ENCODE measurements around the gene ADIPOR2. TPM values are rescaled to one million over a fixed set of nuclear protein-coding genes. Genes with fewer than 3 reads are reported as not detected.
A peak's percentile ranks its signal among the peaks of the same experiment; 100 is the strongest.

The ADIPOR2 gene, protein sequence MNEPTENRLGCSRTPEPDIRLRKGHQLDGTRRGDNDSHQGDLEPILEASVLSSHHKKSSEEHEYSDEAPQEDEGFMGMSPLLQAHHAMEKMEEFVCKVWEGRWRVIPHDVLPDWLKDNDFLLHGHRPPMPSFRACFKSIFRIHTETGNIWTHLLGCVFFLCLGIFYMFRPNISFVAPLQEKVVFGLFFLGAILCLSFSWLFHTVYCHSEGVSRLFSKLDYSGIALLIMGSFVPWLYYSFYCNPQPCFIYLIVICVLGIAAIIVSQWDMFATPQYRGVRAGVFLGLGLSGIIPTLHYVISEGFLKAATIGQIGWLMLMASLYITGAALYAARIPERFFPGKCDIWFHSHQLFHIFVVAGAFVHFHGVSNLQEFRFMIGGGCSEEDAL
- total RNA-seq = 10 to 100 TPM; 31.1 to 34.8 TPM

DNA sequence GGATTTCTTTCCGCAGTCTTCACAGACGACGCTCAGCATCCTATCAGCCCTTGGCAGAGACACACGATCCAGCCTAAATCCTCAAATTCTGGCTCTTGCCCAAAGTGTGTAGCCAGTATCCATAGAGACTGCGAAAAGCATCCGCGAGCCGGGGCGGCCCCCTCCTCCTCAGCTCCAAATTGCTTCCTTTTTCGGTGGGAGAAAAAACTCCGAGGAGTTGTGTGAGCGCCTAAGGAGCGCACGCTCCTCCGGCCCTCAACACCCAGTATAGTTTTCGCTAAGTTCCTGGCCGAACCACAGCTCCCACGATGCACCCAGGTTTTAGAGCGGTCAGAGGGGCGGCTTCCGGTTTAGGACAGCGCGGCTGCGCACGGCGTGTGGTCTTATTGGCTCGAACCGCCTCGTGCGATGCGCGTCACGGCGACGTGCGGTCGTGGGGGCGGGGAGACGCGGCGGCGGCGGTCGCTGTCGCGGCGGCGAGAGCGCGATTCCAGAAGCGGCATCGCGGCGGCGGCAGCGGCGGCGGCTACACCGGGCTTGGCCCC is at the start of gene ADIPOR2:
Gene ADIPOR2, plus strand, starts transcription at position 493 of the 545 bp plus-strand sequence. CDS start 63,274 bp downstream, outside the sequence.
- peak within 1 kb of the TSS; percentile 97 for H3K27ac Mint-ChIP-seq
- CTCF ChIA-PET = interaction anchor here (1.0 to 3.2 kb wide), 2 partner anchors 101 to 249 kb away, joined by 3 to 18 read pairs; no protein-coding TSS in a partner anchor
- peak within 1 kb of the TSS; percentile 97 for H3K4me3 Mint-ChIP-seq
- peaks cover 48% of the 10 kb centered on the region for H3K4me1 Mint-ChIP-seq (ENCODE audit: low read depth)
- H3K36me3 Mint-ChIP-seq (ENCODE audit: low read depth) = peaks cover 1% of the 10 kb centered on the region
- peak; percentile 95 for DNase-seq
- H3K9me3 Mint-ChIP-seq = no peaks in the 10 kb centered on the region
- H3K27me3 Mint-ChIP-seq (ENCODE audit: low read depth) = no peaks in the 10 kb centered on the region
- intact Hi-C loops (cut with micrococcal nuclease) = loop anchor here (1.0 to 10.0 kb wide), 4 partner anchors 16 to 1104 kb away; partner anchors contain the start of genes DCP1B and FKBP4

DNA sequence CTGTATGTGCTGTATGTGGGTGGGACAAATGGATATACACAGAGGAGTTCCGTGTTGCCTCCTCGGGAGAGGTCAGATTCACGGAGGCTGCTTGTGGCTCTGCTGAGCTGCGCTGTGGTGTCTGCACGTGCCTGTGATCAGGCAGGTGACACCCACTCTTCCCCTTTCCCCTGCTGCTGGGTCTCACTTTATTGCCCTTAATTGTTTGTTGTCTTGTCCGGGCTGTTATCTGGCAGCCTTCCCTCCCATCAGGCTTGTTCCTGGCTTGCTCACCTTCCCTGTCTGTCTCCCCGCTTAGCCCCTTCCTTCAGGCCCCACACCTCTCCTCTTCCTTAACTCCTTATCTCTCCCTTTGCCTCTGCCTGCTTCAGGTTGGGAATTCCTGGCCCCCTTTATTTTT is 48.4 kb upstream of the ADIPOR2 start:
- H3K9me3 Mint-ChIP-seq = no peaks in the 10 kb centered on the region
- no peaks in the 10 kb centered on the region for H3K27me3 Mint-ChIP-seq (ENCODE audit: low read depth)
- peaks cover 2% of the 10 kb centered on the region for H3K4me1 Mint-ChIP-seq (ENCODE audit: low read depth)
- no peaks in the 10 kb centered on the region for H3K36me3 Mint-ChIP-seq (ENCODE audit: low read depth)
- CTCF ChIA-PET = no interaction called here
- no peak for DNase-seq
- intact Hi-C loops (cut with micrococcal nuclease) = no loop called here
- no peak overlapping the region for H3K27ac Mint-ChIP-seq
- no peak overlapping the region for H3K4me3 Mint-ChIP-seq

DNA sequence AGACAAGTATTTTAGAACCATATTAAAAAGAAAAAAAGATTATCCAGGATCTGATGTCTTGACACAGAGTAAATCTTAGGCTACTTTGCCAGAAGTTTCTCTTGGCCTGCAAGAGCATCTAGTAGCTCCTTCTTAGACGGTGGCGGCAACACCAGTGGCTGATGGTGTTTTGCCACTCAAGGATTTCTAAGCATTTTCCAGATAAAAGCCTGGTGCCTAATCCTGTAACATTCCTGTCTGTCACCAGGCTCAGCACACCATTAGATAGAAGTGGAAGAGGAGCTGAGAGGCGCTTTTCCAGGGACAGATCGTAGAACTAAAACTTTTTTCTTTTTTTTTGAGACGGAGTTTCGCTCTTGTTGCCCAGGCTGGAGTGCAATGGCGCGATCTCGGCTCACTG is 47.8 kb upstream of the ADIPOR2 start:
- Mint-ChIP-seq H3K27ac (no peak overlapping the region), H3K4me3 (no peak overlapping the region), H3K36me3 (ENCODE audit: low read depth) (no peaks in the 10 kb centered on the region), H3K9me3 (no peaks in the 10 kb centered on the region), H3K27me3 (ENCODE audit: low read depth) (no peaks in the 10 kb centered on the region), H3K4me1 (ENCODE audit: low read depth) (peaks cover 2% of the 10 kb centered on the region)
- DNase-seq = no peak
- CTCF ChIA-PET = no interaction called here
- intact Hi-C loops (cut with micrococcal nuclease) = no loop called here

DNA sequence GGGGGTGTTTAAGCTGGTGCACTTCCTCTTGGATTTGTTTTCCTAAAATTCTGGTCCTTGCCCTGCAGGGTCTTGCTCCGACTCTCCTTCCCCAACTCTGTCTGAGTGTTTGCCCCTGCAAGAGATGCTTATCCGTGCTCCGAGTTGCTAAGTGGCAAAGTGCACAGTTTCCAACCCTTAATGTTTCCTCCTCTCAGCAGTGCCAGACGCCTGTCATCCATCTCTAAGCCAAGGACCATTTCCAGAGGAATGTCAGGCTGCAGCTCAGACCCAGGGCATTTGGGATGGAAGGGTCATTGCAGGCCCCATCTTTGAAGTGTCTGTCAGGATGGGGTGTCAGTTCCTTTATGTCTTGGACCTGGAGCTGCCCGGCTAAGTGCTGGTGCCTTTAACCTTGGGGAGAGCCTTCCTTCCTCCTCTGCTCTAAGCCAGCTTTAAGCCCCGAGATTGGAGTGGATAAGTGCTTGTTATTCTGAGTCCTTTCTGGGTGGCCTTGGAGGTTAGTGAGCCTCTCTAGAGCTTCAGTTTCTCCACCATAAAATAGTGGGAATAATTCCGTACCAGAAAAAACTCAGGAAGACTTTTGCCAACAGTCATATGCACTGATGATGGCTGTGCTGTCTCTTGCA is 46.9 kb upstream of the ADIPOR2 start:
- Mint-ChIP-seq H3K36me3 (ENCODE audit: low read depth) (no peaks in the 10 kb centered on the region), H3K4me3 (no peak overlapping the region), H3K4me1 (ENCODE audit: low read depth) (peaks cover 2% of the 10 kb centered on the region), H3K27ac (no peak overlapping the region), H3K27me3 (ENCODE audit: low read depth) (no peaks in the 10 kb centered on the region), H3K9me3 (no peaks in the 10 kb centered on the region)
- intact Hi-C loops (cut with micrococcal nuclease) = no loop called here
- no peak for DNase-seq
- CTCF ChIA-PET = interaction anchor here (0.6 to 7.8 kb wide), 5 partner anchors 10 to 215 kb away, joined by 3 to 44 read pairs (median 4); no protein-coding TSS in a partner anchor

GRCh38 chr12:1644534-1645438 is 46.1 kb upstream of the ADIPOR2 start:
- Mint-ChIP-seq H3K27me3 (ENCODE audit: low read depth) (peaks cover 2% of the 10 kb centered on the region), H3K4me3 (no peak overlapping the region), H3K36me3 (ENCODE audit: low read depth) (no peaks in the 10 kb centered on the region), H3K9me3 (no peaks in the 10 kb centered on the region), H3K4me1 (ENCODE audit: low read depth) (peaks cover 2% of the 10 kb centered on the region), H3K27ac (no peak overlapping the region)
- CTCF ChIA-PET = interaction anchor here (0.8 to 7.8 kb wide), 3 partner anchors 10 to 147 kb away, joined by 3 to 44 read pairs (median 4); no protein-coding TSS in a partner anchor
- intact Hi-C loops (cut with micrococcal nuclease) = no loop called here
- DNase-seq = no peak

- Mint-ChIP-seq H3K4me1 (ENCODE audit: low read depth) (peaks cover 2% of the 10 kb centered on the region), H3K36me3 (ENCODE audit: low read depth) (no peaks in the 10 kb centered on the region), H3K27ac (no peak overlapping the region), H3K9me3 (no peaks in the 10 kb centered on the region), H3K27me3 (ENCODE audit: low read depth) (peaks cover 2% of the 10 kb centered on the region), H3K4me3 (no peak overlapping the region)
- CTCF ChIA-PET = interaction anchor here (1.4 to 7.8 kb wide), 2 partner anchors 11 to 145 kb away, joined by 6 to 44 read pairs; no protein-coding TSS in a partner anchor
- DNase-seq = no peak
- intact Hi-C loops (cut with micrococcal nuclease) = no loop called here
Observed at GRCh38 chr12:1645819-1646218, 45.1 kb upstream of the ADIPOR2 start.

DNA sequence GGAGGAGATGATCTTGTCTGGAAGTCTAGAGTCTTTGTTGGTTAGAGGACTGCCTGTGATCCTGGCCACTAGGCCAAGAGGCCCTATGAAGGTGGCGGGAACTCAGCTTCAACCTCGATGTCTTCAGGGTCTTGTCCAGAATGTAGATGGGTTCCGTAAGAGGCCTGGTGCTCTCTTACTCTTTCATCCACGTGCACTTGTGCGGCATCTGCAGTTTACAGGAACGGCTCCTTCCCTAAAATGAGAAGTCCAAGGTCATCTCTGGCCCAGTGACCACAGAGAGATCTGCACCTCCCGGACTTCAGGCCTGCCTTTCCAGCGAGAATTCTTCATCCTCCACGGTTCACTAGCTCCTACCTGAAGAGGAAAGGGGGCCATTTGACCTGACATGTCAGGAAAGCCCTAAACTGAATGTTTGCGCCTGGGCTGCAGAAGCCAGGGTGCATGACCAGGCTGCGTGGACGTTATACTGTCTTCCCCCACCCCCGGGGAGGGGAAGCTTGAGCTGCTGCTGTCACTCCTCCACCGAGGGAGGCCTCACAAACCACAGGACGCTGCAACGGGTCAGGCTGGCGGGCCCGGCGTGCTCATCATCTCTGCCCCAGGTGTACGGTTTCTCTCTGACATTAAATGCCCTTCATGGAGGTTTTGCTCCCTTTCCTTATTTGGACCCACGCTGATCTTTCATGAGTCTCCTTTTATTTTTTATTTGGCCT is 44.1 kb upstream of the ADIPOR2 start:
- no peak overlapping the region for H3K4me3 Mint-ChIP-seq
- intact Hi-C loops (cut with micrococcal nuclease) = no loop called here
- no peaks in the 10 kb centered on the region for H3K36me3 Mint-ChIP-seq (ENCODE audit: low read depth)
- CTCF ChIA-PET = interaction anchor here (1.4 to 11.4 kb wide), 4 partner anchors 12 to 293 kb away, joined by 6 to 255 read pairs (median 30); no protein-coding TSS in a partner anchor
- H3K27me3 Mint-ChIP-seq (ENCODE audit: low read depth) = peaks cover 2% of the 10 kb centered on the region
- no peak overlapping the region for H3K27ac Mint-ChIP-seq
- DNase-seq = no peak
- no peaks in the 10 kb centered on the region for H3K9me3 Mint-ChIP-seq
- peaks cover 2% of the 10 kb centered on the region for H3K4me1 Mint-ChIP-seq (ENCODE audit: low read depth)

GRCh38 chr12:1647285-1647669 is 43.6 kb upstream of the ADIPOR2 start:
- H3K27me3 Mint-ChIP-seq (ENCODE audit: low read depth) = peaks cover 2% of the 10 kb centered on the region
- H3K4me1 Mint-ChIP-seq (ENCODE audit: low read depth) = peaks cover 2% of the 10 kb centered on the region
- no peak for DNase-seq
- no peak overlapping the region for H3K4me3 Mint-ChIP-seq
- no peaks in the 10 kb centered on the region for H3K36me3 Mint-ChIP-seq (ENCODE audit: low read depth)
- CTCF ChIA-PET = interaction anchor here (2.9 to 11.4 kb wide), 3 partner anchors 13 to 292 kb away, joined by 16 to 255 read pairs (median 44); no protein-coding TSS in a partner anchor
- intact Hi-C loops (cut with micrococcal nuclease) = no loop called here
- no peaks in the 10 kb centered on the region for H3K9me3 Mint-ChIP-seq
- no peak overlapping the region for H3K27ac Mint-ChIP-seq

DNA sequence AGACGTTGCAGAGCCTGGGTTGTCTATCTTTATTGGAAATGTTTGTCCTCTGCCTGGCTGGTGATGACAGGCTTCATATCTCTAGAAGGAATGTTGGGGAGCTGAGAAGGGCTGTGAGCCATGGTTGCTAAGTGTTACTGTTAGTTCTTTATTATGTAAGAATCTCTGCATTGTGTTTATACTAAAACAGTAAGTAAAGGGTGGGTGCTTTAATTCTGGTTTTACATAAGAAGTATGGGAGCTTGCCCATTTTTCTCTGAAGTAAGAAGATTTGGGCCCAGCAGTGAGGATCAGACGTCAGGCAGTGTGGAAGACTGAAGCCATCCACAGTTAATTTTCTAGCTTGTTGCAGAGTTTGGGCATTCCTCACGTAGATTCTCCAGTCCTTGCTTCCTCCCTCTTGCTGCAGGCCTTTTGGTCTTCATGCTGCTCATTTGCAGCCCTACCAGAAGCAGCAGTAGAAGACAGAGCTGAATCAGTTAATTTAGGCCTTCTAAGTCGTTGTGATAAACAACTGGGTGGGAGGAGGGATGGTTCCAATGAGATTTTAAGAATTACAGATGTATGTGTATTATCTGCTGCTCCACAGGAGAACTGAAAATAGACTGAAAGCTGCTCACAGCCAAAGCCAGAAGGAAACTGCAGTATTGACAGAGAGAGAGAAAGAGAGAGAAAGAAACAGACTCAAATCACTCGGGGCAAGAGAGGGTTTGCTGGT is 40.5 kb upstream of the ADIPOR2 start:
- Mint-ChIP-seq H3K36me3 (ENCODE audit: low read depth) (no peaks in the 10 kb centered on the region), H3K27ac (no peak overlapping the region)
- intact Hi-C loops (cut with micrococcal nuclease) = no loop called here

DNA sequence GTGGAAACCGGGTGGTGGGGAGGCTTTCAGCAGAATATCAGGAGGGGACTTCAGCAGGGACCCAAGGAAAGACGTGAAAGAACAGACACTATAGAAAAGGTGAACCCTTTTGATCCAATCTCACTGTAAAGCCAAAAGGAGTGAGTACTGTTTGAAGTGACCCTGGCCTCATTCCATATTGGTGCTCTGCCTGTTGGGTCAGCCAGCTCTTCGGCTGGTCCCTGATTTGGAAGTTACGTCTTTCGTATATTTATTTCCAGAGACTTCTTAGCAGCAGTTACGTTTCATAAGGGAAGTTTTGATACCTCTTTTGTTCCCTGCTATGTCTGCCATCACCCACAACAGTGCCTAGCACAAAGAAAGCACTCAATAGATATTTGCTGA is 39.9 kb upstream of the ADIPOR2 start:
- H3K4me1 Mint-ChIP-seq (ENCODE audit: low read depth) = no peaks in the 10 kb centered on the region
- no peak for DNase-seq
- intact Hi-C loops (cut with micrococcal nuclease) = no loop called here
- H3K9me3 Mint-ChIP-seq = no peaks in the 10 kb centered on the region
- H3K27me3 Mint-ChIP-seq (ENCODE audit: low read depth) = peaks cover 2% of the 10 kb centered on the region
- no peaks in the 10 kb centered on the region for H3K36me3 Mint-ChIP-seq (ENCODE audit: low read depth)
- CTCF ChIA-PET = interaction anchor here (0.5 to 11.4 kb wide), 4 partner anchors 17 to 231 kb away, joined by 3 to 255 read pairs (median 24); no protein-coding TSS in a partner anchor
- H3K4me3 Mint-ChIP-seq = no peak overlapping the region
- H3K27ac Mint-ChIP-seq = no peak overlapping the region

More for the DNA sequence above, 40.5 kb upstream of the ADIPOR2 start:
- no peak for DNase-seq
- peaks cover 1% of the 10 kb centered on the region for H3K4me1 Mint-ChIP-seq (ENCODE audit: low read depth)
- CTCF ChIA-PET = interaction anchor here (0.8 to 11.4 kb wide), 3 partner anchors 16 to 145 kb away, joined by 4 to 255 read pairs (median 24); no protein-coding TSS in a partner anchor
- peaks cover 2% of the 10 kb centered on the region for H3K27me3 Mint-ChIP-seq (ENCODE audit: low read depth)
- no peak overlapping the region for H3K4me3 Mint-ChIP-seq
- H3K9me3 Mint-ChIP-seq = no peaks in the 10 kb centered on the region
